RWPE1 (cell line): ENCODE results near the gene GJA10.
A peak's percentile ranks its signal among the peaks of the same experiment; 100 is the strongest.

Experiments used
- CTCF ChIA-PET: fragments of 350-600 bp; sonication (Branson Sonifier 250); formaldehyde crosslinking; extraction: SDS; loops from one replicate; lab custom pipeline; 2021; lab: Yijun Ruan, JAX
- POLR2A ChIA-PET: fragments of 400-600 bp; formaldehyde crosslinking; extraction: SDS; loops from one replicate; lab custom pipeline; 2020; ENCODE audit warnings: antibody characterized with exemption; ENCODE audit not compliant: low non-redundant PET; lab: Yijun Ruan, JAX
- DNase-seq: peaks from one replicate; pipeline ENCODE4 v3.0.0; 2012; ENCODE audit warnings: low spot score
- H3K27ac ChIP-seq: fragments of 450-650 bp; 2 replicates; pipeline ENCODE4 v1.5.1; 2017
- CTCF ChIP-seq: fragments of 450-650 bp; conservative IDR thresholded peaks from 2 replicates; pipeline ENCODE4 v1.5.1; 2017; ENCODE audit warnings: low read depth, mild to moderate bottlenecking

Gene GJA10

DNA sequence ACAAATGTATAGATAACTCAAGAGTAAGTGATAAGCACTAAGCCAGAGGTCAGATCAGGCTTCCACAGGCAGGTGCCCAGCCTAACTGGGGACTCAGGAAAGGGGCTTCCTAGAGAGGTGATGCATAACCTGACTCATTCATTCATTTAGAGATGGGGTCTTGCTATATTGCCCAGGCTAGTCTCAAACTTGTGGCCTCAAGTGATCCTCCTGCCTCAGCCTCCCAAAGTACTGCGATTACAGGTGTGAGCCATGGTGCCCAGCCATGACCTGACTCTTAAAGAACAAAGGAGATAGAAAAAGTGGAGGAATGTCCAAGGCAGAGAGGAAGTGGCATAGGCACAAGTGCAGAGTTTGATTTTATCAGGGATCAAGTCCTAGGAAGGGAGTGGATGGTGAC lies 41.9 kb downstream of the GJA10 start:
- TF ChIP-seq CTCF, result no peak
- POLR2A ChIA-PET, result no interaction called here
- no peak for DNase-seq
- CTCF ChIA-PET, result no interaction called here
- no peak overlapping the region for H3K27ac ChIP-seq

- DNase-seq, result no peak
- no peak for TF ChIP-seq CTCF
- H3K27ac ChIP-seq, result no peak overlapping the region
- POLR2A ChIA-PET, result no interaction called here
- CTCF ChIA-PET, result no interaction called here
Measured at GRCh38 chr6:89938014-89938413, 43.7 kb downstream of the GJA10 start.

DNA sequence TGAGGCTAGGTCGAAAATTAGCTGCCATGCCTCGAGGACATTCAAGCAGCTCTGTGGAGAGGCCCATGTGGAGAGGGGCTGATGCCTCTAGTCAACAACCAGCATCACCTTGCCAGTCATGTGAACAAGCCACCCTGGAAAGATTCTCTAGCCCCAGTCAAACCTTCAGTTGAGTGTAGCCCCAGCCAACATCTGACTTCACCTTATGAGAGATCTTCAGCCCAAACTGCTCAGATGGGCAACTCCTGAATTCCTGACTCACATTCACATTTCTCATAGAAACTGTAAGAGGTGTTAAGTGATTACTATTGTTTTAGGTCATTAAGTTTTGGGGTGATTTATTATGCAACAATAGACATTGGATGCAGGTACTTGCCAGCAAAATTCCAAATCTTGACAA lies 44.9 kb downstream of the GJA10 start:
- ChIA-PET POLR2A (no interaction called here), CTCF (no interaction called here)
- no peak for TF ChIP-seq CTCF

DNA sequence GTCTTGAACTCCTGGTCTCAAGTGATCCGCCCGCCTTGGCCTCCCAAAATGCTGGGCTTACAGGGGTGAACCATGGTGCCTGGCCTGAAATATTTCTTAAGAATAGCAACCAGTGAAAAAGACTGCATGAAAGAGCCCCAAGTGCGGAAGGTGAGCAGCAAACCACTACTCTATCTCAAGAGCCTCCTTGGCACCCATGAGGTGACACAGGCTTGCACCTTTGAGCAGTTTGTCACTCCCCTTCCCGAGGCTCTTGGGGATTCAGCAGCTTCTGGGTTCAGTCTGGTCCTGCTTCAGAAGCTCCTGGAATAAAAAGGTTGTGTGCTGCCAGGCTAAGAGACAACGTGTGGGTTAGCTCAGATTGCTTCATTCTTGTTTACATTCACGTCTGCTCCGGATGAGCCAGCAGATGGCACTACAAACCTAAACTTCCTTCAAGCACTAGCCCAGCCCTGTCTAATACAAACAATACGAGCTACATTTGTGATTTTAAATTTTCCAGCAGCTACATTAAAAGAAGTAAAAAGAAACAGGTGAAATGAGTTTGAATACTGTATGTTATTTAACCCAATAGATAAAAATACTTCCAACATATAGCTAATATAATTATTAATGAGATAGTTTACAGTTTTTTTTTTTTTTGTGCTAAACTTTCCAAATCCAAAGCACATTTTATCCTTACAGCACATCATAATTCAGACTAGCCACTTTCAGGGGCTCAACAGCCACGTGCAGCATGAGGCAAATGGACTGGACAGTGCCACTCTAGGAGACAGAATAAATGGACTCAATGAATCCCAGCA lies 46.2 kb downstream of the GJA10 start:
- POLR2A ChIA-PET, result no interaction called here
- CTCF ChIA-PET, result interaction anchor here (0.5 to 1.8 kb wide), 24 partner anchors 9 to 1131 kb away, joined by 3 to 19 read pairs (median 4); no protein-coding TSS in a partner anchor
- TF ChIP-seq CTCF, result peak; percentile 69
- 0 out of 2 replicates have a peak overlapping the region, but pooled peaks have one; percentile 14 for H3K27ac ChIP-seq
- DNase-seq, result peak; percentile 78

More for the DNA sequence above, 44.9 kb downstream of the GJA10 start:
- H3K27ac ChIP-seq, result no peak overlapping the region
- DNase-seq, result no peak

- peak overlapping the region; percentile 14; the same call in 1 of the 2 replicates for H3K27ac ChIP-seq
- no peak for TF ChIP-seq CTCF
- DNase-seq, result no peak
- CTCF ChIA-PET, result interaction anchor here (1.0 to 1.8 kb wide), 18 partner anchors 11 to 539 kb away, joined by 3 to 19 read pairs (median 4); no protein-coding TSS in a partner anchor
- POLR2A ChIA-PET, result no interaction called here
Measured at GRCh38 chr6:89941031-89941762, 46.9 kb downstream of the GJA10 start.

- ChIA-PET POLR2A (no interaction called here), CTCF (interaction anchor here (1.8 kb wide), 1 partner anchor 538 kb away, joined by 19 read pairs; no protein-coding TSS in a partner anchor)
- no peak overlapping the region for H3K27ac ChIP-seq
- TF ChIP-seq CTCF, result no peak
- no peak for DNase-seq
Measured at GRCh38 chr6:89941763-89942497, 47.7 kb downstream of the GJA10 start.
